HL-60 (cell line): ENCODE results near the gene SORL1.

Source experiments
- DNase-seq, 2 experiments: peaks; one replicate each; pipeline ENCODE4 v3.0.0-alpha.2; 2010 to 2020; ENCODE audit warnings: low read depth in 1 of 2, low spot score in 1 of 2
- H3K27ac ChIP-seq: fragments of 250-450 bp; sonication (Bioruptor Pico); replicated peaks from 2 replicates; pipeline ENCODE4 v1.5.1; 2020; ENCODE audit warnings: mild to moderate bottlenecking, moderate library complexity
- H3K27me3 ChIP-seq: fragments of 250-450 bp; sonication (Bioruptor Pico); 2 replicates; pipeline ENCODE4 v1.5.1; 2021; ENCODE audit warnings: mild to moderate bottlenecking, moderate library complexity; ENCODE audit not compliant: insufficient read depth, poor library complexity, severe bottlenecking
- H3K4me3 ChIP-seq: replicated peaks from 2 replicates; pipeline ENCODE4 v1.5.1; 2011; ENCODE audit warnings: mild to moderate bottlenecking, control low read depth, low read length; ENCODE audit not compliant: insufficient read depth
- CTCF ChIP-seq: IDR thresholded peaks from one replicate; pipeline ENCODE4 v1.5.1; 2011; ENCODE audit warnings: low read length, control low read depth, inconsistent platforms; ENCODE audit not compliant: insufficient read depth
- GABPA ChIP-seq: IDR thresholded peaks from 2 replicates; pipeline ENCODE4 v1.6.1; 2012; ENCODE audit warnings: low read depth
- POLR2AphosphoS5 ChIP-seq: IDR thresholded peaks from 2 replicates; pipeline ENCODE4 v1.6.1; 2012; ENCODE audit warnings: low read depth
- SPI1 ChIP-seq: IDR thresholded peaks from 2 replicates; pipeline ENCODE4 v1.6.1; 2012; ENCODE audit warnings: low read depth, mild to moderate bottlenecking, borderline replicate concordance
- TF ChIP-seq, protein P1 (sequence below): IDR thresholded peaks from 2 replicates; pipeline ENCODE4 v1.6.1; 2012; ENCODE audit warnings: low read depth; ENCODE audit not compliant: insufficient replicate concordance

Gene SORL1

GRCh38 chr11:121553389-121553788, 101.3 kb downstream of the SORL1 start:
- no peak for DNase-seq
- Histone ChIP-seq H3K27ac (no peak overlapping the region), H3K4me3 (no peak overlapping the region), H3K27me3 (no peaks in the 10 kb centered on the region)
- TF ChIP-seq POLR2AphosphoS5 (no peak), CTCF (no peak), GABPA (no peak), SPI1 (no peak)
- TF ChIP-seq, protein P1, sequence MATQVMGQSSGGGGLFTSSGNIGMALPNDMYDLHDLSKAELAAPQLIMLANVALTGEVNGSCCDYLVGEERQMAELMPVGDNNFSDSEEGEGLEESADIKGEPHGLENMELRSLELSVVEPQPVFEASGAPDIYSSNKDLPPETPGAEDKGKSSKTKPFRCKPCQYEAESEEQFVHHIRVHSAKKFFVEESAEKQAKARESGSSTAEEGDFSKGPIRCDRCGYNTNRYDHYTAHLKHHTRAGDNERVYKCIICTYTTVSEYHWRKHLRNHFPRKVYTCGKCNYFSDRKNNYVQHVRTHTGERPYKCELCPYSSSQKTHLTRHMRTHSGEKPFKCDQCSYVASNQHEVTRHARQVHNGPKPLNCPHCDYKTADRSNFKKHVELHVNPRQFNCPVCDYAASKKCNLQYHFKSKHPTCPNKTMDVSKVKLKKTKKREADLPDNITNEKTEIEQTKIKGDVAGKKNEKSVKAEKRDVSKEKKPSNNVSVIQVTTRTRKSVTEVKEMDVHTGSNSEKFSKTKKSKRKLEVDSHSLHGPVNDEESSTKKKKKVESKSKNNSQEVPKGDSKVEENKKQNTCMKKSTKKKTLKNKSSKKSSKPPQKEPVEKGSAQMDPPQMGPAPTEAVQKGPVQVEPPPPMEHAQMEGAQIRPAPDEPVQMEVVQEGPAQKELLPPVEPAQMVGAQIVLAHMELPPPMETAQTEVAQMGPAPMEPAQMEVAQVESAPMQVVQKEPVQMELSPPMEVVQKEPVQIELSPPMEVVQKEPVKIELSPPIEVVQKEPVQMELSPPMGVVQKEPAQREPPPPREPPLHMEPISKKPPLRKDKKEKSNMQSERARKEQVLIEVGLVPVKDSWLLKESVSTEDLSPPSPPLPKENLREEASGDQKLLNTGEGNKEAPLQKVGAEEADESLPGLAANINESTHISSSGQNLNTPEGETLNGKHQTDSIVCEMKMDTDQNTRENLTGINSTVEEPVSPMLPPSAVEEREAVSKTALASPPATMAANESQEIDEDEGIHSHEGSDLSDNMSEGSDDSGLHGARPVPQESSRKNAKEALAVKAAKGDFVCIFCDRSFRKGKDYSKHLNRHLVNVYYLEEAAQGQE = no peak

DNA sequence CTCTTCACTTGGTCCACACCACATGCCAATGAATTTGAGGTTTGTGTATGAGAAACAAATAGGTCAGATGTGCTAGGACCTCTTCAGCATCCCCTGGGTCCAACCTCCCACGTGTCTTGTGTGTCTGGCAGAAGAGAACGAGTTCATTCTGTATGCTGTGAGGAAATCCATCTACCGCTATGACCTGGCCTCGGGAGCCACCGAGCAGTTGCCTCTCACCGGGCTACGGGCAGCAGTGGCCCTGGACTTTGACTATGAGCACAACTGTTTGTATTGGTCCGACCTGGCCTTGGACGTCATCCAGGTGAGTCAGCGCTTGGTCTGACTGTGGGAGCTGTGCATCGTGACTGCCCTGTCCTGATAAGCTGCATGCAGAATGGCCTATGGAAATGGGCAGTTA, 101.7 kb downstream of the SORL1 start:
- TF ChIP-seq POLR2AphosphoS5 = no peak
- TF ChIP-seq SPI1 = no peak
- TF ChIP-seq, protein P1 = no peak
- TF ChIP-seq CTCF = no peak
- TF ChIP-seq GABPA = no peak
- H3K27ac ChIP-seq = no peak overlapping the region
- H3K4me3 ChIP-seq = no peak overlapping the region
- no peak for DNase-seq
- H3K27me3 ChIP-seq = no peaks in the 10 kb centered on the region

- Histone ChIP-seq H3K27ac (no peak overlapping the region), H3K4me3 (no peak overlapping the region), H3K27me3 (no peaks in the 10 kb centered on the region)
- no peak for TF ChIP-seq CTCF
- TF ChIP-seq, protein P1 = peak; percentile 24
- no peak for DNase-seq
Observed at GRCh38 chr11:121554552-121554951, 102.4 kb downstream of the SORL1 start.
